HUES6 (cell line): ENCODE data around the gene NCAPG2.
"Not testable (repeated sequence)": the region's sequence is repeated elsewhere in the genome, so short reads cannot be mapped to it uniquely, and the experiment has no call there.

Experiments used
- H3K27ac ChIP-seq: 2 replicates; pipeline ENCODE4 v1.7.0; 2013; ENCODE audit warnings: low read depth, mild to moderate bottlenecking, low read length, inconsistent platforms
- H3K27me3 ChIP-seq: 2 replicates; pipeline ENCODE4 v1.6.1; 2013; ENCODE audit warnings: low read length; ENCODE audit not compliant: control insufficient read depth, insufficient read depth
- H3K36me3 ChIP-seq: 2 replicates; pipeline ENCODE4 v1.6.1; 2013; ENCODE audit warnings: low read length; ENCODE audit not compliant: control insufficient read depth, insufficient read depth
- H3K4me1 ChIP-seq: 2 replicates; pipeline ENCODE4 v1.6.1; 2013; ENCODE audit warnings: low read length; ENCODE audit not compliant: control insufficient read depth, insufficient read depth
- H3K4me3 ChIP-seq: 2 replicates; pipeline ENCODE4 v1.5.1; 2013; ENCODE audit warnings: low read depth, low read length
- H3K9ac ChIP-seq: one replicate; pipeline ENCODE4 v1.6.1; 2013; ENCODE audit warnings: mild to moderate bottlenecking, low read length
- H3K9me3 ChIP-seq: 2 replicates; pipeline ENCODE4 v1.6.1; 2013; ENCODE audit warnings: low read depth, low read length; ENCODE audit not compliant: control insufficient read depth, insufficient read depth

The NCAPG2 gene

DNA sequence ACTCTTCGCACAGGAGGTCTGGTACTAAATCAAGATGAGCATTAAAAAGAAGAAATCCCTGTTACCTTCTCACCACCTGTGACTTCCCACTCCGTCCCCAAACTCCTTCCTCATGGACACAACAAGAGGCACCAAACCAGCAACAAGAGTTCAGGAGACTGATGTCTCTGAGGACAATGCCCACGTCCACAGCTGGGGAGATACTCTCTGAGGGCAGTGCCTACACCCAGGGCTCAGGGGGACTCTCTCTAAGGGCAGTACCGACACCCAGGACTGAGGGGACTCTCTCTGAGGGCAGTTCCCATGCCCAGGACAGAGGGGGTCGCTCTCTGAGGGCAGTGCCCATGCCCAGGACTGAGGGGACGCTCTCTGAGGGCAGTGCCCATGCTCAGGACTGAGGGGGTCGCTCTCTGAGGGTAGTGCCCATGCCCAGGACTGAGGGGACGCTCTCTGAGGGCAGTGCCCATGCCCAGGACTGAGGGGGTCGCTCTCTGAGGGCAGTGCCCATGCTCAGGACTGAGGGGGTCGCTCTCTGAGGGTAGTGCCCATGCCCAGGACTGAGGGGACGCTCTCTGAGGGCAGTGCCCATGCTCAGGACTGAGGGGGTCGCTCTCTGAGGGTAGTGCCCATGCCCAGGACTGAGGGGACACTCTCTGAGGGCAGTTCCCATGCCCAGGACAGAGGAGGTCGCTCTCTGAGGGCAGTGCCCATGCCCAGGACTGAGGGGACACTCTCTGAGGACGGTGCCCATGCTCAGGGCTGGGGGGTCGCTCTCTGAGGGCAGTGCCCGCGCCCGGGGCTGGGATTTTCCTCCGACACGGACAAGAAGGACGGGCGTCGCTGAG lies 703 bp downstream of the NCAPG2 start:
- peak overlapping the region; percentile 96 for H3K27ac ChIP-seq
- H3K27me3 ChIP-seq = not testable (repeated sequence)
- H3K4me1 ChIP-seq = peaks cover 27% of the 10 kb centered on the region
- peaks cover 28% of the 10 kb centered on the region for H3K36me3 ChIP-seq
- peaks cover 10% of the 10 kb centered on the region for H3K9me3 ChIP-seq
- H3K9ac ChIP-seq = peak overlapping the region; percentile 99
- peak overlapping the region; percentile 99 for H3K4me3 ChIP-seq

DNA sequence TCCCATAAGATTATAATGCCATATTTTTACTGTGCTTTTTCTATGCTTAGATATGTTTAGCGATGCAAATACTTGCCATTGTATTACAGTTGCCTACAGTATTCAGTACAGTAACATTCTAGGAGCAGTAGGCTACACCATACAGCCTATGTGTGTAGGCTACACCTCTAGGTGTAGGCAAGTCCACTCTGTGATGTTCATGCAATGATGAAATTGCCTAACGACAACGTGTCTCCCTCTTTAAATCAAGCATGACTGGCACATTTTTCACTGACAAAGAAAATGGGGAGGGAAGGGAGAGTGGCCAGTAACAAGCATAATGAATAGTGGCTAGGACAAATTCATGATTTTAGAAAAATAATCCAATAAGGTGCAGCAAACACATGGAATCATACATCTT lies 1.7 kb downstream of the NCAPG2 start:
- Histone ChIP-seq H3K4me3 (peak overlapping the region; percentile 99), H3K4me1 (peaks cover 27% of the 10 kb centered on the region), H3K27ac (no peak overlapping the region), H3K9me3 (peaks cover 8% of the 10 kb centered on the region), H3K9ac (peak overlapping the region; percentile 5), H3K36me3 (peaks cover 37% of the 10 kb centered on the region), H3K27me3 (no peaks in the 10 kb centered on the region)

DNA sequence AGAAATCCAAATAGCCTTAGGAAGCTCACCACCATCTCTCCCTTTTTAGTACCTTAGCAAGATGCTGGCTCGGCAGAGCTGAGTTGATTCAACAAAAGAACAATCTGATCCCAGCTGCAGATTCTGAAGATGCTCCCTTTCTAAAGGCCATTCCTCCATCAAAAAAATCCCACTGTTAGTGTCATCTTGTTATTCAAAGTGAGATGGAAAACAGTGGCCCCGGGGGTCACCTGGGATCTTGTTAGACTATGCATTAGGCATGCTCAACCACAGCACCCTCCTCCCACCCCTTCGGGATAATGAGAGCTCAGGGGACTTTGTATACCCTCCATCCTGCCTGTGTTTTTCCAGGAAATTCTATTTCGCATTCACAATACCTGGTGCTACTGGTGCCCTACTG lies 2.4 kb downstream of the NCAPG2 start:
- Histone ChIP-seq H3K27me3 (no peaks in the 10 kb centered on the region), H3K4me3 (peak overlapping the region; percentile 99; the same call in 1 of the 2 replicates), H3K9ac (peak overlapping the region; percentile 12), H3K9me3 (peaks cover under 1% of the 10 kb centered on the region; the same call in 1 of the 2 replicates), H3K4me1 (peaks cover 27% of the 10 kb centered on the region), H3K36me3 (peaks cover 37% of the 10 kb centered on the region), H3K27ac (0 out of 2 replicates have a peak overlapping the region, but pooled peaks have one; percentile 13)

DNA sequence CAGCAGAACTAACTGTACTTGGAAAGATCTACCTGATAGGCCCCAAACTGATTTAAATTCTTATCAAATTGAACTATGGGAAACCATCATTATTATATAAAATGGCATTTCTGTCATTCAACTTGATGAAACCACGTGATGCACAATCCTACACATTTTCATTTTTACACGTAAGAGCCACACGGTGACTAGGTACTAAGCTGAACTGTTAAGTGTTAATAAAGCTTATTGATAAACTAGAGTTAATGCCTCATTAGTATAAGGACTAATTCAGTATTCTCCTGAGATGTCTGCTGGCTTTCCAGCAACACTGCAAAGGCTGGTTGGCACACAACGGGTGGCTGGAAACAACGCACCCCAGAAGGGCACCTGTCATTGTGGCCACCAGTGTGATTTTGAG lies 4.6 kb downstream of the NCAPG2 start:
- Histone ChIP-seq H3K9ac (no peak overlapping the region), H3K36me3 (peaks cover 59% of the 10 kb centered on the region), H3K9me3 (no peaks in the 10 kb centered on the region), H3K27ac (no peak overlapping the region), H3K4me3 (no peak overlapping the region), H3K27me3 (no peaks in the 10 kb centered on the region), H3K4me1 (peaks cover 27% of the 10 kb centered on the region)

DNA sequence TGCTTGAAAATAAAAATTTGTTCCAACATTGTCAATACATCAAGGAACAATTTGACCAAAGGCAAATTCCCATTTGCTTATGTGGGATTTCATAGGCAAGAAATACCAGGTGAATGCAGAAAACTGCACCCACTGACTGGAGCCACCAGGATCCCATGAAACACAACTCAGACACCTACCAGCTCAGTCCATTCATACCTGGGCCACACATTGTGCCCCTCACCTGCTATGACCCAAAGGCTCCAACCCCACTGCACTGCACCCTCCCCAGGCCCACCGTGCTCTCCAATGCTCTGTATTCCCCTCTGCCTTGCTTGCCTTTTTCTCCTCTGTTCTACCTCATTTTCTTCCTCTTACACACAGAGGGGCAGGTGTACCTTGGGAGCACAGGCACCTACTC lies 5.3 kb downstream of the NCAPG2 start:
- H3K27me3 ChIP-seq = no peaks in the 10 kb centered on the region
- peaks cover 27% of the 10 kb centered on the region for H3K4me1 ChIP-seq
- peaks cover 65% of the 10 kb centered on the region for H3K36me3 ChIP-seq
- H3K4me3 ChIP-seq = no peak overlapping the region
- H3K9ac ChIP-seq = no peak overlapping the region
- H3K27ac ChIP-seq = no peak overlapping the region
- no peaks in the 10 kb centered on the region for H3K9me3 ChIP-seq

DNA sequence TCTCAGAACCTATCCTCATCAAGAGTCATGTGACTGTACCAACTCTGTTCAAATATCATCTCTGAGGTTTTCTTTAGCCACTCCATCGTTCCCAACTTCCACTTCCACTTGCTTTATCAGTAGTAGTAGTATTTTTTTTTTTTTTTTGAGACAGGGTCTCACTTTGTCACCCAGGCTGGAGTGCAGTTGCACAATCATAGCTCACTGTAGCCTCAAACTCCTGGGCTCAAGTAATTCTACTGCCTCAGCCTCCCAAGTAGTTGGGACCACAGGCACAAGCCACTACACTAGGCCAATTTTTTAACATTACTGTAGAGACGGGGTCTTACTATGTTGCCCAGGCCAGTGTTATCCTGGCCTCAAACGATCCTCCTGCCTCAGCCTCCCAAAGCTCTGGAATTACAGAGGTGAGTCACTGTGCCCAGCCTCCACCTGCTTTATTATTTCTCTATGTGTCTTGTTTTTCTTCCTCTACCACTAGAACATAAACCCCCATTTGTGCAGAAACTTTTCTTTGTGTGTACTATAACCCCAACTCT lies 5.9 kb downstream of the NCAPG2 start:
- H3K27ac ChIP-seq = no peak overlapping the region

DNA sequence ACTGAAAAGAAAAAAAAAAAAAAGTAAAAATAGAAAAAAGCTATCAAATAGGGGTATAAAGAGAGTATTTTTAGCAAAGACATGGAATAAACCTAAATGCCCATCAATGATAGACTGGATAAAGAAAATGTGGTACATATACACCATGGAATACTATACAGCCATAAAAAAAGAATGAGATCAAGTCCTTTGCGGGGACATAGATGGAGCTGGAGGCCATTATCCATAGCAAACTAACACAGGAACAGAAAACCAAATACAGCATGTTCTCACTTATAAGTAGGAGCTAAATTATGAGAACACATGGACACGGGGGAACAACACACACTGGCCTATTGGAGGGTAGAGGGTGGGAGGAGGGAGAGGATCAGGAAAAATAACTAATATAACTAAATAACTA lies 7.0 kb downstream of the NCAPG2 start:
- H3K4me1 ChIP-seq = peaks cover 14% of the 10 kb centered on the region
- H3K4me3 ChIP-seq, H3K27me3 ChIP-seq, H3K9me3 ChIP-seq, H3K27ac ChIP-seq, H3K9ac ChIP-seq: not testable (repeated sequence)
- peaks cover 82% of the 10 kb centered on the region for H3K36me3 ChIP-seq

More for the DNA sequence above, 5.9 kb downstream of the NCAPG2 start:
- H3K36me3 ChIP-seq = peaks cover 71% of the 10 kb centered on the region
- no peak overlapping the region for H3K4me3 ChIP-seq
- no peaks in the 10 kb centered on the region for H3K9me3 ChIP-seq
- H3K27me3 ChIP-seq = no peaks in the 10 kb centered on the region
- no peak overlapping the region for H3K9ac ChIP-seq
- peaks cover 26% of the 10 kb centered on the region for H3K4me1 ChIP-seq

DNA sequence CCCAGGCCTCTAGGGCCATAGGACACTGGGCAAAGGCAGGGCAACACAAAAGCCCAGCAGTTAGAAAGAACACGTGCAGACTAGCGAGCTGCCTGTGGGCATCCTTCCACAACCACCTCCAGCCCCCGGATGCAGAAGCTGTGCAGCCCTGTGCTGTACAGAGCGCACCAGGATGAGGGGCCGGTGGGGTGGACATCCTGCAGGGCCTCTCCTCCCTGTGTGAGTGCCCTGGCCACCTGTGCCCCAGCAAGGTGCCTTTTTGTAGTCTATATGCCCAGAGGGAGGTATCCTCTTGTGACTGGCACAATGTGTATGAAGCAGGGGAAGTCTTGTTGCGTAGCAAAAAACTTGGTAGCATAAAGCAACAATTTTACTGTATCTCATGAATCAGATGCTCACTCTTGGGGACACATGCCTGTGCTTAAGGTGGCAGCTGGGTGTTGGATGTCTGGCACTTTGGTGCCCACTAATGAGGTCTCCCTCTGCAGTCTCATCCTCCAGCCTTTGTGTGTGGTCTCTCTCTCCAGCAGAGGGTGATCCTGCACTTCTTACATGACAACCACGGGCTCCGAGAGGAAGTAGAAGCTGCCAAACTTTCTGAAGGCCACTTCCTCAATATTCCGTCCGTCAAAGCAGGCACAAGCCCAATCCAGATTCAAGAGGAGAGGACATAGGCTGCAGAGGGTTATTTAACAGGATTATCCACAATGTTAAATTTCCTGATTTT lies 8.7 kb downstream of the NCAPG2 start:
- Histone ChIP-seq H3K27me3 (no peaks in the 10 kb centered on the region), H3K4me3 (no peak overlapping the region), H3K27ac (no peak overlapping the region), H3K36me3 (peaks cover 89% of the 10 kb centered on the region), H3K4me1 (no peaks in the 10 kb centered on the region), H3K9ac (no peak overlapping the region), H3K9me3 (no peaks in the 10 kb centered on the region)

DNA sequence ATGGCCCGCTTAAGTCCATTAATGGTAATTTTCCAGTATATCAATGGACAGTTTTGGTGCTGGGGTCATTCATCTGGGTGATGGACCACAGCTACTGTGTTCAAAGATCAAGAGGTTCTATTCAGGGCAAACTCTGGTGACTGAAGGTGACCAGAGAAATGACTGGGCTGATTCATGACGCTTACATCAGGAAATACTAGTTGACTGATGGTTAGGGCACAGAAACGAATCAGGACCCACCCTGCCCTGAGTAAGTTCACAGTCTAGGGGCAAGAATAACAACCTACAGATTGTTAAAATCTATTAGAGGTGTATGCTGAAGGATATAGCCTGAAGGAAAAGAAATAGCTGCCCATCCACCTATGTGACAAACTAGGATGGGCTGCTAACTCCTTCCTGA lies 9.5 kb downstream of the NCAPG2 start:
- Histone ChIP-seq H3K27ac (no peak overlapping the region), H3K36me3 (peaks cover 89% of the 10 kb centered on the region), H3K4me1 (no peaks in the 10 kb centered on the region), H3K9me3 (no peaks in the 10 kb centered on the region), H3K4me3 (no peak overlapping the region), H3K9ac (no peak overlapping the region), H3K27me3 (no peaks in the 10 kb centered on the region)

DNA sequence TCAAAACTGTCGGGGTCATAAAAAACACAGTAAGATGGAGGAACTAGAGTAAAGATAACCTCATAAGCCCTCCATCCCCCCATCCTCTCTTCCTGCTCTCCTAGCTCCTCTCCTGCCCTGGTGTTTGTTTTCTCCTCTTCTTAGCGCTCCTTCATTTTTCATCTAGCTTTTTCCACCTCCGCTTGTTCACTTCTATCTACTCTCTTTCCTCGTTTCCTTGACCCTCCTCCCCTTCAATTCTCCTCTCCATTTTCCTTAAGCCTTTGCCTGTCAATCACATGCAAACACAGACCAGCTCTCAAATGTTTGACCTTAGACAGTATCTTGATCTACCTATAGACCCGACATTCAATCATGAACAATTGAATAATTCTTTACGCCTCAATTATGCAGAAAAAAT lies 10.0 kb downstream of the NCAPG2 start:
- H3K27ac ChIP-seq = no peak overlapping the region
- peaks cover 90% of the 10 kb centered on the region for H3K36me3 ChIP-seq
- H3K4me3 ChIP-seq = no peak overlapping the region
- H3K4me1 ChIP-seq = no peaks in the 10 kb centered on the region
- H3K27me3 ChIP-seq = no peaks in the 10 kb centered on the region
- H3K9ac ChIP-seq = no peak overlapping the region
- H3K9me3 ChIP-seq = no peaks in the 10 kb centered on the region

DNA sequence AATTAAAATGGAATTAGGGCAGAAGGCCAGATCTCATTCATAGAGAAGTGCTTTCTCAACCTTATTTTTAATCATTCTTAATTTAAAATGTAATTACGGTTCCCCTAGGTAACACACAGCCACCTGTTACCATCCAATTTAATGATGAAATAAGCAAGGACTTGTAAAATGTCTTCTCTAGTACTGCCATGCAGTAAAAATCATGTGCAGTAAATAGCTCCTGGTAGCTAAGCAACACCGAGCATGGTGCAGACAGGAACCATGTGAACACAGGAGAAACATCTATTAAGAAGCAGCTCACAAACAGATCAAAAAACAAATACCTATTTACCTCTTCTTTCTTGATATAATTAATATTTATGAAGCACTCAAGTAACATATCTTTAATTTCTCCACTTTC lies 15.1 kb downstream of the NCAPG2 start:
- Histone ChIP-seq H3K9ac (no peak overlapping the region), H3K27me3 (no peaks in the 10 kb centered on the region), H3K4me1 (no peaks in the 10 kb centered on the region), H3K36me3 (peaks cover 98% of the 10 kb centered on the region), H3K9me3 (no peaks in the 10 kb centered on the region), H3K4me3 (no peak overlapping the region), H3K27ac (no peak overlapping the region)
